HEK293 (cell line): Measurements from ENCODE around the gene MYO1E.

Experiments
- CTCF ChIA-PET: fragments of 350-600 bp; formaldehyde crosslinking; extraction: SDS; loops from one replicate; lab custom pipeline; 2021; ENCODE audit warnings: antibody characterized with exemption; lab: Yijun Ruan, JAX
- POLR2A ChIA-PET: fragments of 300-600 bp; formaldehyde crosslinking; extraction: SDS; loops from one replicate; lab custom pipeline; 2020; ENCODE audit warnings: antibody characterized with exemption, inconsistent platforms; lab: Yijun Ruan, JAX
- H3K27ac ChIP-seq: fragments of 200-500 bp; sonication (Bioruptor generic); 2 replicates; pipeline ENCODE4 v1.5.1; 2014; ENCODE audit warnings: low read depth, low read length, control low read depth, inconsistent platforms; ENCODE audit errors: extremely low read depth
- H3K36me3 ChIP-seq, 2 experiments: fragments of 200-500 bp in 1 of 2; sonication (Bioruptor generic) in 1 of 2; 1 replicate in 1 of 2; 2 replicates in 1 of 2; pipeline ENCODE4 v1.5.1; 2014 to 2017; ENCODE audit warnings: inconsistent platforms in 2 of 2, low read length in 2 of 2; ENCODE audit not compliant: control insufficient read depth in 2 of 2, insufficient read depth in 1 of 2
- H3K4me1 ChIP-seq: fragments of 200-500 bp; sonication (Bioruptor generic); 2 replicates; pipeline ENCODE4 v1.5.1; 2014; ENCODE audit warnings: mild to moderate bottlenecking, low read length, inconsistent platforms; ENCODE audit not compliant: control insufficient read depth, insufficient read depth
- H3K4me3 ChIP-seq: 2 replicates; pipeline ENCODE4 v1.5.1; 2011; ENCODE audit warnings: low read depth, mild to moderate bottlenecking, control low read depth, low read length, moderate library complexity
- H3K9me3 ChIP-seq: fragments of 200-500 bp; sonication (Bioruptor generic); 2 replicates; pipeline ENCODE4 v1.5.1; 2014; ENCODE audit warnings: low read depth, low read length, inconsistent platforms; ENCODE audit not compliant: control insufficient read depth, insufficient read depth
- GLI2 ChIP-seq: fragments of 450-650 bp; formaldehyde crosslinking; IDR thresholded peaks from 2 replicates; pipeline ENCODE4; 2017; ENCODE audit warnings: missing biosample characterization, missing genetic modification characterization, low read depth, borderline replicate concordance
- HOXA7 ChIP-seq: sonication (generic); formaldehyde crosslinking; IDR thresholded peaks from 2 replicates; pipeline ENCODE4 v1.8.1; 2022; ENCODE audit warnings: missing genetic modification reagents, borderline replicate concordance
- SCRT2 ChIP-seq: fragments of 450-650 bp; formaldehyde crosslinking; IDR thresholded peaks from 2 replicates; pipeline ENCODE4 v1.5.1; 2016; ENCODE audit warnings: missing biosample characterization, missing genetic modification characterization
- YY2 ChIP-seq: fragments of 450-650 bp; formaldehyde crosslinking; IDR thresholded peaks from 2 replicates; pipeline ENCODE4 v1.5.1; 2016; ENCODE audit warnings: missing biosample characterization, missing genetic modification characterization
- ZFP37 ChIP-seq: fragments of 450-650 bp; formaldehyde crosslinking; IDR thresholded peaks from 2 replicates; pipeline ENCODE4 v1.5.1; 2016; ENCODE audit warnings: missing biosample characterization, missing genetic modification characterization
- ZNF391 ChIP-seq: fragments of 450-650 bp; formaldehyde crosslinking; IDR thresholded peaks from 2 replicates; pipeline ENCODE4 v1.5.1; 2016; ENCODE audit warnings: low read depth, missing biosample characterization, missing genetic modification characterization, borderline replicate concordance
- ZNF416 ChIP-seq: fragments of 450-650 bp; formaldehyde crosslinking; IDR thresholded peaks from 2 replicates; pipeline ENCODE4 v1.5.1; 2016; ENCODE audit warnings: missing biosample characterization, missing genetic modification characterization
- ZNF548 ChIP-seq: fragments of 450-650 bp; formaldehyde crosslinking; IDR thresholded peaks from 2 replicates; pipeline ENCODE4 v1.5.1; 2016; ENCODE audit warnings: missing biosample characterization, missing genetic modification characterization
- ZNF549 ChIP-seq: fragments of 450-650 bp; IDR thresholded peaks from 2 replicates; pipeline ENCODE4 v1.5.1; 2018; ENCODE audit warnings: missing biosample characterization, missing genetic modification characterization, mild to moderate bottlenecking, inconsistent platforms, moderate library complexity
- ZNF621 ChIP-seq: fragments of 450-650 bp; formaldehyde crosslinking; IDR thresholded peaks from 2 replicates; pipeline ENCODE4 v1.5.1; 2017; ENCODE audit warnings: missing biosample characterization, missing genetic modification characterization
- ZNF623 ChIP-seq: fragments of 450-650 bp; formaldehyde crosslinking; IDR thresholded peaks from 2 replicates; pipeline ENCODE4 v1.5.1; 2016; ENCODE audit warnings: missing biosample characterization, missing genetic modification characterization
- ZNF701 ChIP-seq: fragments of 450-650 bp; formaldehyde crosslinking; IDR thresholded peaks from 2 replicates; pipeline ENCODE4 v1.5.1; 2016; ENCODE audit warnings: missing biosample characterization, missing genetic modification characterization
- TF ChIP-seq, protein P1 (sequence below): fragments of 450-650 bp; formaldehyde crosslinking; optimal IDR thresholded peaks from 2 replicates; pipeline ENCODE3; 2016; ENCODE audit warnings: missing biosample characterization, mild to moderate bottlenecking, missing genetic modification characterization
- TF ChIP-seq, protein P2 (sequence below): fragments of 450-650 bp; formaldehyde crosslinking; IDR thresholded peaks from 2 replicates; pipeline ENCODE4 v1.5.1; 2016; ENCODE audit warnings: missing biosample characterization, missing genetic modification characterization
- TF ChIP-seq, protein P3 (sequence below): fragments of 450-650 bp; IDR thresholded peaks from 2 replicates; pipeline ENCODE4 v1.5.1; 2018; ENCODE audit warnings: missing biosample characterization, missing genetic modification characterization
- TF ChIP-seq, protein P4 (sequence below): fragments of 450-650 bp; formaldehyde crosslinking; IDR thresholded peaks from 2 replicates; pipeline ENCODE4 v1.5.1; 2017; ENCODE audit warnings: missing biosample characterization, mild to moderate bottlenecking, missing genetic modification characterization, moderate library complexity
- TF ChIP-seq, protein P5 (sequence below): fragments of 450-650 bp; formaldehyde crosslinking; IDR thresholded peaks from 2 replicates; pipeline ENCODE4 v1.5.1; 2017; ENCODE audit warnings: missing biosample characterization, missing genetic modification characterization
- TF ChIP-seq, protein P6 (sequence below): fragments of 450-650 bp; formaldehyde crosslinking; IDR thresholded peaks from 2 replicates; pipeline ENCODE4 v1.5.1; 2016; ENCODE audit warnings: missing biosample characterization, missing genetic modification characterization, borderline replicate concordance

Gene MYO1E

DNA sequence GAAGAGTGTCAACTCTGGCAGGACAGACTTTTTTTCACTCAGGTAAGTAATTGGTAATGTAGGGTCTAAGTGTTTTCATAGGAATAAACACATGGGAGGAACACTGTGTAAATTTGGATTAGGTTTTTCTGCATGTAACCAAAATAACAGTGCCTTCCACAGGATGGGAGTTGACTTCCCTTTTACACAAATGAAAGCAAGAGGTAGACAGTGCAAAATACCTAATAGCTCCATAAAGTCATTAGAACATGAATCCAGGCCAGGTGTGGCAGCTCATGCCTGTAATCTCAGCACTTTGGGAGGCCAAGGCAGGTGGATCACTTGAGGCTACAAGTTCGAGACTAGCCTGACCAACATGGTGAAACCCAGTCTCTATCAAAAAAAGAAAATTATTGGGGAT, 25.5 kb upstream of the MYO1E start (continued):
- TF ChIP-seq, protein P1, sequence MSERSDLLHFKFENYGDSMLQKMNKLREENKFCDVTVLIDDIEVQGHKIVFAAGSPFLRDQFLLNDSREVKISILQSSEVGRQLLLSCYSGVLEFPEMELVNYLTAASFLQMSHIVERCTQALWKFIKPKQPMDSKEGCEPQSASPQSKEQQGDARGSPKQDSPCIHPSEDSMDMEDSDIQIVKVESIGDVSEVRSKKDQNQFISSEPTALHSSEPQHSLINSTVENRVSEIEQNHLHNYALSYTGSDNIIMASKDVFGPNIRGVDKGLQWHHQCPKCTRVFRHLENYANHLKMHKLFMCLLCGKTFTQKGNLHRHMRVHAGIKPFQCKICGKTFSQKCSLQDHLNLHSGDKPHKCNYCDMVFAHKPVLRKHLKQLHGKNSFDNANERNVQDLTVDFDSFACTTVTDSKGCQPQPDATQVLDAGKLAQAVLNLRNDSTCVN (tag by site-specific recombination) = no peak
- TF ChIP-seq ZNF701 (no peak), ZNF549 (tag by site-specific recombination) (no peak), HOXA7 (no peak), ZNF391 (tag by site-specific recombination) (no peak), YY2 (no peak), SCRT2 (tag by site-specific recombination) (no peak)
- TF ChIP-seq, all 188 proteins: peak for 0

DNA sequence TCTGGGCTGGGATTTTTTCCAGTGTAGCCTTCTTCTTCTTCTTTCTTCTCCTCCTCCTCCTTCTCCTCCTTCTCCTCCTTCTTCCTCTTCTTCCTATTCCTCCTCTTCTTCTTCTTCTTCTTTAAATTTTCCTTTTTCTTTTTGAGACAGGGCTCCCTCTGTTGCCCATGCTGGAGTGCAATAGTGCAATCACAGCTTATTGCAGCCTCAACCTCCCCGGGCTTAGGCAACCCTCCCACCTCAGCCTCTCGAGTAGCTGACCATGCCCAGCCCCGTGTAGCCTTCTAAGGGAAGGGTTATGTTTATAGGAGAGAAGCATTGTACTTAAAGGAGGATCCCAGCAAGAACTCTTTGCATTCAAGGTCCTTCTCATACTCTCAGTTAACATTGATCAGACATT, 24.0 kb upstream of the MYO1E start:
- ChIA-PET CTCF (no interaction called here), POLR2A (no interaction called here)
- H3K4me1 ChIP-seq = no peaks in the 10 kb centered on the region
- no peak overlapping the region for H3K4me3 ChIP-seq
- H3K9me3 ChIP-seq = no peaks in the 10 kb centered on the region
- TF ChIP-seq, protein P2, sequence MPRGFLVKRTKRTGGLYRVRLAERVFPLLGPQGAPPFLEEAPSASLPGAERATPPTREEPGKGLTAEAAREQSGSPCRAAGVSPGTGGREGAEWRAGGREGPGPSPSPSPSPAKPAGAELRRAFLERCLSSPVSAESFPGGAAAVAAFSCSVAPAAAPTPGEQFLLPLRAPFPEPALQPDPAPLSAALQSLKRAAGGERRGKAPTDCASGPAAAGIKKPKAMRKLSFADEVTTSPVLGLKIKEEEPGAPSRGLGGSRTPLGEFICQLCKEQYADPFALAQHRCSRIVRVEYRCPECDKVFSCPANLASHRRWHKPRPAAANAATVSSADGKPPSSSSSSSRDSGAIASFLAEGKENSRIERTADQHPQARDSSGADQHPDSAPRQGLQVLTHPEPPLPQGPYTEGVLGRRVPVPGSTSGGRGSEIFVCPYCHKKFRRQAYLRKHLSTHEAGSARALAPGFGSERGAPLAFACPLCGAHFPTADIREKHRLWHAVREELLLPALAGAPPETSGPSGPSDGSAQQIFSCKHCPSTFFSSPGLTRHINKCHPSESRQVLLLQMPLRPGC (tag by site-specific recombination) = no peak
- TF ChIP-seq, protein P3, sequence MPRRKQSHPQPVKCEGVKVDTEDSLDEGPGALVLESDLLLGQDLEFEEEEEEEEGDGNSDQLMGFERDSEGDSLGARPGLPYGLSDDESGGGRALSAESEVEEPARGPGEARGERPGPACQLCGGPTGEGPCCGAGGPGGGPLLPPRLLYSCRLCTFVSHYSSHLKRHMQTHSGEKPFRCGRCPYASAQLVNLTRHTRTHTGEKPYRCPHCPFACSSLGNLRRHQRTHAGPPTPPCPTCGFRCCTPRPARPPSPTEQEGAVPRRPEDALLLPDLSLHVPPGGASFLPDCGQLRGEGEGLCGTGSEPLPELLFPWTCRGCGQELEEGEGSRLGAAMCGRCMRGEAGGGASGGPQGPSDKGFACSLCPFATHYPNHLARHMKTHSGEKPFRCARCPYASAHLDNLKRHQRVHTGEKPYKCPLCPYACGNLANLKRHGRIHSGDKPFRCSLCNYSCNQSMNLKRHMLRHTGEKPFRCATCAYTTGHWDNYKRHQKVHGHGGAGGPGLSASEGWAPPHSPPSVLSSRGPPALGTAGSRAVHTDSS = 0 out of 2 replicates have a peak, but pooled peaks have one; percentile 30
- no peaks in the 10 kb centered on the region for H3K36me3 ChIP-seq
- H3K27ac ChIP-seq = no peak overlapping the region

DNA sequence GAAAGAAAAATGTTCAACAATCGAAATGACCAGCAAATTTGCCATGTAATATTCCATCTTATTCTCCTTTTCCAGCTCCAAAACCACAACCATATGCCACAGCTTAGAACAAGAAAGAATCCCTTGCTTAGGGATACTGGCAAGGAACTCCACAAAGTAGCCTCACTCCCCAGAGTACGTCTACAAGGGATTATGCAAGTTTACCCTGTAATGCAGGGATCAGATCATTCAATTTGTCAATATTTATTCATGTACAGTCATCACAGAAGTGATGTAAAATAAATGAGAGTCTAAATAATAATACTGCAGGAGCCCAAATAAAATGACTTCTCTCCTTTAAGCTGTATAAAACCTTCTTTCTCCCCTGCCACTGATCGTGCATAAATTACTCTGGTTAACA, 23.5 kb upstream of the MYO1E start:
- Histone ChIP-seq H3K9me3 (no peaks in the 10 kb centered on the region), H3K4me1 (no peaks in the 10 kb centered on the region), H3K4me3 (no peak overlapping the region), H3K36me3 (no peaks in the 10 kb centered on the region), H3K27ac (no peak overlapping the region)
- POLR2A ChIA-PET = no interaction called here
- CTCF ChIA-PET = interaction anchor here (0.5 kb wide), 1 partner anchor 207 kb away, joined by 3 read pairs; no protein-coding TSS in a partner anchor
- TF ChIP-seq HOXA7 (no peak), ZNF621 (tag by site-specific recombination) (no peak), ZNF548 (no peak), GLI2 (tag by site-specific recombination) (no peak), ZNF416 (tag by site-specific recombination) (no peak), ZNF623 (tag by site-specific recombination) (no peak), ZFP37 (tag by site-specific recombination) (no peak)
- TF ChIP-seq, protein P4, sequence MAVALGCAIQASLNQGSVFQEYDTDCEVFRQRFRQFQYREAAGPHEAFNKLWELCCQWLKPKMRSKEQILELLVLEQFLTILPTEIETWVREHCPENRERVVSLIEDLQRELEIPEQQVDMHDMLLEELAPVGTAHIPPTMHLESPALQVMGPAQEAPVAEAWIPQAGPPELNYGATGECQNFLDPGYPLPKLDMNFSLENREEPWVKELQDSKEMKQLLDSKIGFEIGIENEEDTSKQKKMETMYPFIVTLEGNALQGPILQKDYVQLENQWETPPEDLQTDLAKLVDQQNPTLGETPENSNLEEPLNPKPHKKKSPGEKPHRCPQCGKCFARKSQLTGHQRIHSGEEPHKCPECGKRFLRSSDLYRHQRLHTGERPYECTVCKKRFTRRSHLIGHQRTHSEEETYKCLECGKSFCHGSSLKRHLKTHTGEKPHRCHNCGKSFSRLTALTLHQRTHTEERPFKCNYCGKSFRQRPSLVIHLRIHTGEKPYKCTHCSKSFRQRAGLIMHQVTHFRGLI (tag by site-specific recombination) = no peak
- TF ChIP-seq, protein P5, sequence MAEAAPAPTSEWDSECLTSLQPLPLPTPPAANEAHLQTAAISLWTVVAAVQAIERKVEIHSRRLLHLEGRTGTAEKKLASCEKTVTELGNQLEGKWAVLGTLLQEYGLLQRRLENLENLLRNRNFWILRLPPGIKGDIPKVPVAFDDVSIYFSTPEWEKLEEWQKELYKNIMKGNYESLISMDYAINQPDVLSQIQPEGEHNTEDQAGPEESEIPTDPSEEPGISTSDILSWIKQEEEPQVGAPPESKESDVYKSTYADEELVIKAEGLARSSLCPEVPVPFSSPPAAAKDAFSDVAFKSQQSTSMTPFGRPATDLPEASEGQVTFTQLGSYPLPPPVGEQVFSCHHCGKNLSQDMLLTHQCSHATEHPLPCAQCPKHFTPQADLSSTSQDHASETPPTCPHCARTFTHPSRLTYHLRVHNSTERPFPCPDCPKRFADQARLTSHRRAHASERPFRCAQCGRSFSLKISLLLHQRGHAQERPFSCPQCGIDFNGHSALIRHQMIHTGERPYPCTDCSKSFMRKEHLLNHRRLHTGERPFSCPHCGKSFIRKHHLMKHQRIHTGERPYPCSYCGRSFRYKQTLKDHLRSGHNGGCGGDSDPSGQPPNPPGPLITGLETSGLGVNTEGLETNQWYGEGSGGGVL (tag by site-specific recombination) = no peak
- TF ChIP-seq, protein P6, sequence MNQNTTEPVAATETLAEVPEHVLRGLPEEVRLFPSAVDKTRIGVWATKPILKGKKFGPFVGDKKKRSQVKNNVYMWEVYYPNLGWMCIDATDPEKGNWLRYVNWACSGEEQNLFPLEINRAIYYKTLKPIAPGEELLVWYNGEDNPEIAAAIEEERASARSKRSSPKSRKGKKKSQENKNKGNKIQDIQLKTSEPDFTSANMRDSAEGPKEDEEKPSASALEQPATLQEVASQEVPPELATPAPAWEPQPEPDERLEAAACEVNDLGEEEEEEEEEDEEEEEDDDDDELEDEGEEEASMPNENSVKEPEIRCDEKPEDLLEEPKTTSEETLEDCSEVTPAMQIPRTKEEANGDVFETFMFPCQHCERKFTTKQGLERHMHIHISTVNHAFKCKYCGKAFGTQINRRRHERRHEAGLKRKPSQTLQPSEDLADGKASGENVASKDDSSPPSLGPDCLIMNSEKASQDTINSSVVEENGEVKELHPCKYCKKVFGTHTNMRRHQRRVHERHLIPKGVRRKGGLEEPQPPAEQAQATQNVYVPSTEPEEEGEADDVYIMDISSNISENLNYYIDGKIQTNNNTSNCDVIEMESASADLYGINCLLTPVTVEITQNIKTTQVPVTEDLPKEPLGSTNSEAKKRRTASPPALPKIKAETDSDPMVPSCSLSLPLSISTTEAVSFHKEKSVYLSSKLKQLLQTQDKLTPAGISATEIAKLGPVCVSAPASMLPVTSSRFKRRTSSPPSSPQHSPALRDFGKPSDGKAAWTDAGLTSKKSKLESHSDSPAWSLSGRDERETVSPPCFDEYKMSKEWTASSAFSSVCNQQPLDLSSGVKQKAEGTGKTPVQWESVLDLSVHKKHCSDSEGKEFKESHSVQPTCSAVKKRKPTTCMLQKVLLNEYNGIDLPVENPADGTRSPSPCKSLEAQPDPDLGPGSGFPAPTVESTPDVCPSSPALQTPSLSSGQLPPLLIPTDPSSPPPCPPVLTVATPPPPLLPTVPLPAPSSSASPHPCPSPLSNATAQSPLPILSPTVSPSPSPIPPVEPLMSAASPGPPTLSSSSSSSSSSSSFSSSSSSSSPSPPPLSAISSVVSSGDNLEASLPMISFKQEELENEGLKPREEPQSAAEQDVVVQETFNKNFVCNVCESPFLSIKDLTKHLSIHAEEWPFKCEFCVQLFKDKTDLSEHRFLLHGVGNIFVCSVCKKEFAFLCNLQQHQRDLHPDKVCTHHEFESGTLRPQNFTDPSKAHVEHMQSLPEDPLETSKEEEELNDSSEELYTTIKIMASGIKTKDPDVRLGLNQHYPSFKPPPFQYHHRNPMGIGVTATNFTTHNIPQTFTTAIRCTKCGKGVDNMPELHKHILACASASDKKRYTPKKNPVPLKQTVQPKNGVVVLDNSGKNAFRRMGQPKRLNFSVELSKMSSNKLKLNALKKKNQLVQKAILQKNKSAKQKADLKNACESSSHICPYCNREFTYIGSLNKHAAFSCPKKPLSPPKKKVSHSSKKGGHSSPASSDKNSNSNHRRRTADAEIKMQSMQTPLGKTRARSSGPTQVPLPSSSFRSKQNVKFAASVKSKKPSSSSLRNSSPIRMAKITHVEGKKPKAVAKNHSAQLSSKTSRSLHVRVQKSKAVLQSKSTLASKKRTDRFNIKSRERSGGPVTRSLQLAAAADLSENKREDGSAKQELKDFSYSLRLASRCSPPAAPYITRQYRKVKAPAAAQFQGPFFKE = no peak
